Endothelial cell of umbilical vein (primary cell): ENCODE data around the gene GTF2A2. TPM values are rescaled to one million over a fixed set of nuclear protein-coding genes. Genes with fewer than 3 reads are reported as not detected.

ENCODE experiments used
- BruUV-seq: library from RNA; stranded (reverse); fragments of 400-500 nt; replicated peaks from 2 replicates; lab custom pipeline; 2021; lab: Mats Ljungman, UMichigan
- CTCF ChIA-PET: fragments of 300-600, 350-600 bp; sonication (Branson Sonifier 250); formaldehyde crosslinking; loops from one replicate; lab custom pipeline; 2021; ENCODE audit warnings: antibody characterized with exemption, inconsistent platforms; lab: Charles Lee
- POLR2A ChIA-PET: fragments of 300-600, 350-600 bp; sonication (Branson Sonifier 250); formaldehyde crosslinking; loops from one replicate; lab custom pipeline; 2021; ENCODE audit warnings: antibody characterized with exemption, inconsistent platforms; lab: Charles Lee
- DNase-seq: peaks from one replicate; pipeline ENCODE4 v3.0.0-alpha.2; 2011; ENCODE audit warnings: low read depth, low spot score
- FAIRE-seq: peaks from 2 replicates; lab custom pipeline; 2011; peaks lifted over from hg19 to GRCh38; lab: Jason Lieb, UNC
- H2AFZ ChIP-seq: 2 replicates; pipeline ENCODE4 v1.6.0; 2012; ENCODE audit warnings: low read depth, low read length, control low read depth, inconsistent platforms
- H3K27ac ChIP-seq: 2 replicates; pipeline ENCODE4 v1.5.1; 2011; ENCODE audit warnings: low read depth, mild to moderate bottlenecking, control low read depth, low read length, moderate library complexity; ENCODE audit not compliant: insufficient read depth
- H3K27me3 ChIP-seq, 2 experiments: 2 replicates each; pipeline versions ENCODE4 v1.6.0 to v1.6.1; 2011; ENCODE audit warnings: low read length in 2 of 2, mixed read lengths in 1 of 2; ENCODE audit not compliant: control insufficient read depth in 2 of 2, insufficient read depth in 2 of 2
- H3K36me3 ChIP-seq, 2 experiments: 2 replicates in 1 of 2; 3 replicates in 1 of 2; pipeline ENCODE4 v1.5.1; 2011; ENCODE audit warnings: low read length in 2 of 2, mild to moderate bottlenecking in 1 of 2, moderate library complexity in 1 of 2; ENCODE audit not compliant: control insufficient read depth in 2 of 2, insufficient read depth in 2 of 2; ENCODE audit errors: extremely low read depth in 1 of 2
- H3K4me1 ChIP-seq: 3 replicates; pipeline ENCODE4 v1.5.1; 2011; ENCODE audit warnings: mild to moderate bottlenecking, low read length; ENCODE audit not compliant: control insufficient read depth, insufficient read depth; ENCODE audit errors: extremely low read depth
- H3K4me2 ChIP-seq: 2 replicates; pipeline ENCODE4 v1.6.1; 2011; ENCODE audit warnings: low read length, control low read depth, mixed read lengths; ENCODE audit not compliant: insufficient read depth
- H3K4me3 ChIP-seq, 3 experiments: fragments of 200-600 bp in 1 of 3; sonication (generic), shearing (Covaris generic) in 1 of 3; replicated peaks in 1 of 3; 2 replicates each; pipeline ENCODE4 v1.5.1; 2011 to 2016; ENCODE audit warnings: control low read depth in 3 of 3, low read length in 3 of 3, mild to moderate bottlenecking in 2 of 3, inconsistent platforms in 1 of 3, low read depth in 1 of 3, moderate library complexity in 1 of 3; ENCODE audit not compliant: insufficient read depth in 1 of 3
- H3K79me2 ChIP-seq: 2 replicates; pipeline ENCODE4 v1.6.0; 2012; ENCODE audit warnings: low read length, inconsistent platforms; ENCODE audit not compliant: control insufficient read depth, insufficient read depth
- H3K9ac ChIP-seq: replicated peaks from 2 replicates; pipeline ENCODE3; 2011; ENCODE audit warnings: low read length, control low read depth; ENCODE audit not compliant: insufficient read depth; ENCODE audit errors: extremely low read depth
- H3K9me1 ChIP-seq: replicated peaks from 3 replicates; pipeline ENCODE4 v1.6.0; 2011; ENCODE audit warnings: mild to moderate bottlenecking, low read length; ENCODE audit not compliant: control insufficient read depth, insufficient read depth; ENCODE audit errors: extremely low read depth
- H3K9me3 ChIP-seq: replicated peaks from 2 replicates; pipeline ENCODE4 v1.5.1; 2012; ENCODE audit warnings: low read length, inconsistent platforms; ENCODE audit not compliant: control insufficient read depth, insufficient read depth
- H4K20me1 ChIP-seq: replicated peaks from 2 replicates; pipeline ENCODE3; 2011; ENCODE audit warnings: mild to moderate bottlenecking, low read length; ENCODE audit not compliant: control insufficient read depth, insufficient read depth; ENCODE audit errors: extremely low read depth
- EZH2 ChIP-seq: IDR thresholded peaks from 2 replicates; pipeline ENCODE4 v1.6.1; 2012; ENCODE audit warnings: borderline replicate concordance, low read depth, mild to moderate bottlenecking, moderate library complexity, low read length, inconsistent platforms; ENCODE audit not compliant: severe bottlenecking
- FOS ChIP-seq: IDR thresholded peaks from 2 replicates; pipeline ENCODE4 v1.6.1; 2011; ENCODE audit warnings: mild to moderate bottlenecking, low read length, moderate library complexity, borderline replicate concordance; ENCODE audit not compliant: insufficient read depth
- GATA2 ChIP-seq: IDR thresholded peaks from 2 replicates; pipeline ENCODE4 v1.7.0; 2011; ENCODE audit warnings: low read depth, mild to moderate bottlenecking, moderate library complexity, mixed read lengths, low read length; ENCODE audit not compliant: insufficient read length, insufficient read depth
- JUN ChIP-seq: IDR thresholded peaks from 2 replicates; pipeline ENCODE4 v1.6.1; 2011; ENCODE audit warnings: borderline replicate concordance, low read depth; ENCODE audit not compliant: insufficient read length, insufficient read depth
- MAX ChIP-seq: IDR thresholded peaks from 2 replicates; pipeline ENCODE4 v1.6.1; 2011; ENCODE audit not compliant: insufficient read depth, insufficient read length
- MYC ChIP-seq: IDR thresholded peaks from one replicate; pipeline ENCODE4 v1.6.1; 2011; ENCODE audit warnings: mild to moderate bottlenecking, low read depth, low read length
- POLR2A ChIP-seq: IDR thresholded peaks from 2 replicates; pipeline ENCODE4 v1.6.1; 2012; ENCODE audit warnings: low read depth, mild to moderate bottlenecking, control low read depth, low read length
- POLR2AphosphoS5 ChIP-seq: IDR thresholded peaks from 2 replicates; pipeline ENCODE4 v1.6.1; 2012; ENCODE audit warnings: low read depth, mild to moderate bottlenecking, control low read depth, low read length, moderate library complexity; ENCODE audit not compliant: insufficient read depth
- dilution Hi-C: fragments of 300-500 bp; cut with MboI; formaldehyde crosslinking; loops from one replicate; pipeline ENCODE4 v1.15.0; 2019; ENCODE audit warnings: low sequenced_read_pairs; ENCODE audit not compliant: extremely low pct_ligation_motif_present
- intact Hi-C: fragments of 100-400 bp; cut with micrococcal nuclease; formaldehyde crosslinking; loops from one replicate; pipeline ENCODE4 v1.10.0; 2022
- polyA plus RNA-seq, 4 experiments: library from polyadenylated mRNA; depleted of rRNA in 3 of 4; stranded (reverse) in 3 of 4; unstranded in 1 of 4; fragments of >200 nt; gene quantifications; 2 replicates each; pipeline versions ENCODE4 v1.2.1 to v1.2.3, GENCODE V29; 2011 to 2012; ENCODE audit warnings: missing spikeins in 1 of 4
- total RNA-seq: library from RNA; stranded (reverse); gene quantifications from 2 replicates; pipeline ENCODE4 v1.2.3, GENCODE V29; 2021
- TF ChIP-seq, protein P1 (sequence below), 2 donors: IDR thresholded peaks; 1 replicate in 1 of 2; 2 replicates in 1 of 2; pipeline ENCODE4 v1.5.1; 2011; ENCODE audit warnings: low read length in 2 of 2, mild to moderate bottlenecking in 2 of 2, moderate library complexity in 2 of 2, control low read depth in 1 of 2, inconsistent platforms in 1 of 2, low read depth in 1 of 2; ENCODE audit not compliant: insufficient read depth in 1 of 2; ENCODE audit errors: extremely low read depth in 1 of 2

The GTF2A2 gene
- total and polyA plus RNA-seq, 2 donors (not counting 3 experiments of a cell fraction or from before 2014, with no cell fraction given) = 67.9 to 128 TPM

- H3K4me1 ChIP-seq = no peaks in the 10 kb centered on the region
- H2AFZ ChIP-seq = no peak overlapping the region
- intact Hi-C loops = no loop called here
- no peak overlapping the region for H3K27ac ChIP-seq
- H4K20me1 ChIP-seq = no peaks in the 10 kb centered on the region
- dilution Hi-C loops = no loop called here
- no peaks in the 10 kb centered on the region for H3K9me1 ChIP-seq
- BruUV-seq = no TSS peak
- FAIRE-seq (no peak), DNase-seq (no peak)
- H3K79me2 ChIP-seq = no peaks in the 10 kb centered on the region
- no peaks in the 10 kb centered on the region for H3K36me3 ChIP-seq
- H3K9ac ChIP-seq = no peak overlapping the region
- H3K4me2 ChIP-seq = no peak overlapping the region
- no peak overlapping the region for H3K4me3 ChIP-seq
- ChIA-PET POLR2A (no interaction called here), CTCF (interaction anchor here (1.6 kb wide), 1 partner anchor 59 kb away, joined by 3 read pairs; no protein-coding TSS in a partner anchor)
- H3K9me3 ChIP-seq = no peaks in the 10 kb centered on the region
- peaks cover 0 to 4% of the 10 kb centered on the region in 2 experiments for H3K27me3 ChIP-seq
- TF ChIP-seq MAX = no peak
- TF ChIP-seq MYC = no peak
- TF ChIP-seq EZH2 = no peak
- TF ChIP-seq, protein P1, sequence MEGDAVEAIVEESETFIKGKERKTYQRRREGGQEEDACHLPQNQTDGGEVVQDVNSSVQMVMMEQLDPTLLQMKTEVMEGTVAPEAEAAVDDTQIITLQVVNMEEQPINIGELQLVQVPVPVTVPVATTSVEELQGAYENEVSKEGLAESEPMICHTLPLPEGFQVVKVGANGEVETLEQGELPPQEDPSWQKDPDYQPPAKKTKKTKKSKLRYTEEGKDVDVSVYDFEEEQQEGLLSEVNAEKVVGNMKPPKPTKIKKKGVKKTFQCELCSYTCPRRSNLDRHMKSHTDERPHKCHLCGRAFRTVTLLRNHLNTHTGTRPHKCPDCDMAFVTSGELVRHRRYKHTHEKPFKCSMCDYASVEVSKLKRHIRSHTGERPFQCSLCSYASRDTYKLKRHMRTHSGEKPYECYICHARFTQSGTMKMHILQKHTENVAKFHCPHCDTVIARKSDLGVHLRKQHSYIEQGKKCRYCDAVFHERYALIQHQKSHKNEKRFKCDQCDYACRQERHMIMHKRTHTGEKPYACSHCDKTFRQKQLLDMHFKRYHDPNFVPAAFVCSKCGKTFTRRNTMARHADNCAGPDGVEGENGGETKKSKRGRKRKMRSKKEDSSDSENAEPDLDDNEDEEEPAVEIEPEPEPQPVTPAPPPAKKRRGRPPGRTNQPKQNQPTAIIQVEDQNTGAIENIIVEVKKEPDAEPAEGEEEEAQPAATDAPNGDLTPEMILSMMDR (IDR thresholded peaks at IDR 0.05; ENCODE audit: extremely low read depth in 1 of 2, insufficient read depth in 1 of 2, low read depth in 1 of 2, low read length in 2 of 2) = no peak
- TF ChIP-seq JUN = no peak
- TF ChIP-seq GATA2 = no peak
- no peak for TF ChIP-seq POLR2A
- TF ChIP-seq POLR2AphosphoS5 = no peak
- TF ChIP-seq FOS = no peak
These were observed 66.0 kb downstream of the GTF2A2 start for GRCh38 chr15:59591356-59591755.
